Neural progenitor cell (in vitro differentiated cells): ENCODE measurements around the gene SFSWAP.

ENCODE experiments used
- CTCF ChIP-seq: fragments of 200-600 bp; sonication (generic); IDR thresholded peaks from 2 replicates; pipeline ENCODE4 v1.5.1; 2017; ENCODE audit warnings: antibody characterized with exemption, mild to moderate bottlenecking
- EZH2 ChIP-seq: fragments of 200-600 bp; sonication (generic); IDR thresholded peaks from 2 replicates; pipeline ENCODE4 v1.6.1; 2017; ENCODE audit warnings: antibody characterized with exemption, mild to moderate bottlenecking, moderate library complexity
- EZH2phosphoT487 ChIP-seq: fragments of 200-600 bp; sonication (generic); IDR thresholded peaks from 2 replicates; pipeline ENCODE4 v1.6.1; 2017; ENCODE audit warnings: antibody characterized with exemption

- TF ChIP-seq CTCF (no peak), EZH2 (no peak), EZH2phosphoT487 (no peak)
These were observed 75.4 kb downstream of the SFSWAP start for GRCh38 chr12:131786331-131786730.
